SJSA1 (cell line): ENCODE measurements around the gene CGB3. TPM values are rescaled to one million over a fixed set of nuclear protein-coding genes. Genes with fewer than 3 reads are reported as not detected.
"Not testable (repeated sequence)": the region's sequence is repeated elsewhere in the genome, so short reads cannot be mapped to it uniquely, and the experiment has no call there.

Experiments
- DNase-seq, 2 experiments: peaks; one replicate each; pipeline ENCODE4 v3.0.0-alpha.2; 2015 to 2020; ENCODE audit warnings: low spot score in 2 of 2, low read depth in 1 of 2
- H3K27ac ChIP-seq: fragments of 250-450 bp; sonication (Bioruptor Pico); 2 replicates; pipeline ENCODE4 v1.5.1; 2020; ENCODE audit warnings: mild to moderate bottlenecking, moderate library complexity
- H3K27me3 ChIP-seq: fragments of 250-450 bp; sonication (Bioruptor Pico); replicated peaks from 2 replicates; pipeline ENCODE4 v1.5.1; 2020; ENCODE audit warnings: mild to moderate bottlenecking, moderate library complexity
- H3K36me3 ChIP-seq: fragments of 250-450 bp; sonication (Bioruptor Pico); 2 replicates; pipeline ENCODE4 v1.5.1; 2020; ENCODE audit warnings: mild to moderate bottlenecking
- H3K4me1 ChIP-seq: fragments of 250-450 bp; sonication (Bioruptor Pico); replicated peaks from 2 replicates; pipeline ENCODE4 v1.6.1; 2021; ENCODE audit warnings: mild to moderate bottlenecking
- H3K4me3 ChIP-seq: fragments of 250-450 bp; sonication (Bioruptor Pico); 2 replicates; pipeline ENCODE4 v1.5.1; 2020; ENCODE audit warnings: mild to moderate bottlenecking
- H3K9me3 ChIP-seq: fragments of 250-450 bp; sonication (Bioruptor Pico); replicated peaks from 2 replicates; pipeline ENCODE4 v1.5.1; 2020; ENCODE audit warnings: mild to moderate bottlenecking
- total RNA-seq: library from RNA; depleted of rRNA; stranded (reverse); fragments of >200 nt; shearing (Covaris generic); gene quantifications from 2 replicates; pipeline ENCODE4 v1.2.3, GENCODE V29; 2014; rRNA removed

The CGB3 gene
- not detected in 2 replicates for total RNA-seq

DNA sequence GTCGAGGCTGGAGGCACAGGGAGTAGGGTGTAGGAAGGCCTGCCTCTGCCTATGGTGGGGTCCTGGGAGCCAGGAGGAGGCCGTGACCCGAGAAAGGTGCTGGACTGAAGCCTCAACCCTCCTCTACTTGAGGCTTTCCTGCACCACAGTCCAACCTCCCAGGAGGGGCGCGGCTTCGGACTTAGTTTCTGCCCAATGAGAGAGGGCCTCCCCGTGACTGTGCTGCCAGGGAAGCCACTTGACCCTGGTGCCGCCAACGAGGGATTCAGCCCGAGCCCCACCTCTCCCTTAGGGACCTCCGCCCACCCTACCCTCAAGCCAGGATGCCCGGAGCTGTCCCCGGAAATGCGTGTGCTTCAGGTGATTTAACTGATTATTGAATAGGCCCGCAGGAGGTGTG, at the start of gene CGB3:
Gene CGB3, minus strand, starts transcription at position 101 of the 400 bp plus-strand sequence. CDS start 362 bp downstream, outside the sequence.
- H3K9me3 ChIP-seq, H3K27me3 ChIP-seq, H3K4me3 ChIP-seq, DNase-seq, H3K4me1 ChIP-seq, H3K36me3 ChIP-seq, H3K27ac ChIP-seq: not testable (repeated sequence)

DNA sequence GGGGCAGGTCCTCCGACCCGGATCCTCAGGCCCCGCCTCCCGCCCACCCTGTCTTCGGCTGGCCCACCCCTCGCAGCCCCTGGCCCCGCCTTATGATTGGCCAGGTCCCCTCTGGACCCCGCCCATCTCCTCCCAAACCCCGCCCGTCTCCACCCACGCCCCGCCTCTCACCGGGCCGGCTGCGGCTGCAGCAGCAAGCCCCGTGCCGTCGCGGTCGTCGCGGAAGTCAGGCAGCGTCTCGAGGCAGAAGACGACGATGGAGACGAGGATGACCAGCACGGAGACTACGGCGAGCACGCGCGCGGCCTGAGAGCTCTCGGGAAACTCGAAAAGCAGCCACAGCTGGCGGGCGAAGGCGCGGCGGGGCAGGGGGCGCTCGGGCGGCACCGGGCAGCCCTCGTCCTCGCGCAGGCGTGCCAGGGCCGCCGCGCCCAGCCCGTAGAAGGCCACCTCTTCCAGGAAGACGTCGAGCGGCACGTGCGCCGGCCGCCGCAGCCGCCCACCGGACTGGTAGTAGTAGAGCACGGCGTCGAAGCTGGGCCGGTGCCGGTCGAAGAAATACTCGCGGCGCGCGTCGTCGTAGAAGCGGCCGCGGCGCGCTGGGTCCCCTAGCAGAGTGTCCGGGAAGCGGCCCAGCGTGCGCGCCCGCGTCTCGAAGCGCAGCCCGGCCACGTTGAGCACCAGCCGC, 47.9 kb upstream of the CGB3 start:
- Histone ChIP-seq H3K27me3 (peaks cover 25% of the 10 kb centered on the region), H3K4me3 (no peak overlapping the region), H3K36me3 (no peaks in the 10 kb centered on the region), H3K27ac (no peak overlapping the region), H3K9me3 (peaks cover 13% of the 10 kb centered on the region), H3K4me1 (peaks cover 5% of the 10 kb centered on the region)
- no peak for DNase-seq

DNA sequence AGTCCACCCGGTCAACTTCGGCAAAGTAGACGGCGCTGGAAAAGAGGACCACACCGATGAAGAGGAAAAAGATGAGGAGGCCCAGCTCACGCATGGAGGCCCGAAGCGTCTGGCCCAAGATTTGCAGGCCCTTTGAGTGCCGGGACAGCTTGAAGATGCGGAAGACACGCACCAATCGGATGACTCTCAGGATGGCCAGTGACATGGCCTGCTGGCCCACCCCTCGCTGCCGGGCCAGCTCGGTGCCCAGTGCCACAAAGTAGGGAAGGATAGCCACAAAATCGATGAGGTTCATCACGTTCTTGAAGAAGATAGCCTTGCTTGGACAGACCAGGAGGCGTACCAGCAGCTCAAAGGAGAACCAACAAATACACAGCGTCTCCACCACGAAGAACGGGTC, 46.3 kb upstream of the CGB3 start:
- H3K4me3 ChIP-seq: no peak overlapping the region
- H3K27me3 ChIP-seq: peaks cover 30% of the 10 kb centered on the region
- H3K36me3 ChIP-seq: no peaks in the 10 kb centered on the region
- H3K4me1 ChIP-seq: peaks cover 5% of the 10 kb centered on the region
- no peak overlapping the region for H3K27ac ChIP-seq
- no peak for DNase-seq
- H3K9me3 ChIP-seq: peaks cover 13% of the 10 kb centered on the region

DNA sequence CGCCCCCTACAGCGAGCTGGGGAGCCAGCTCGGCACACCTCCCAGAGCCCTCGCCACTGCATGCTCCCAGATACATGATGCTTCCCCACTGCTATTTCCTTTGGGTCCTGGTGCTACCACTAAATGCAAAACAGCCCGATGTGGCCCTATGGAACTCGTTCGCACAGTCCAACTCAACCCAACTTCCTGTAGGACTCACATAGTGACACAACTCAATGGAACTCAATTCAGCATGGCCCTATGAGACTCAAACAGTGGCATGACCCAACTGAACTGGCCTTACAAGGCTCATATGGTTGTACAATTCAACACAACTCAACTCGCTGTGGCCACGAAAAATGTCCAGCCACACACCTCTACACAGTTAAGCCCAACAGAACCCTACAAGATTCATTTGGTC, 44.9 kb upstream of the CGB3 start:
- Histone ChIP-seq H3K4me1 (peaks cover 5% of the 10 kb centered on the region), H3K27me3 (peaks cover 32% of the 10 kb centered on the region), H3K27ac (no peak overlapping the region), H3K9me3 (peaks cover 13% of the 10 kb centered on the region), H3K36me3 (no peaks in the 10 kb centered on the region), H3K4me3 (no peak overlapping the region)
- DNase-seq: no peak

DNA sequence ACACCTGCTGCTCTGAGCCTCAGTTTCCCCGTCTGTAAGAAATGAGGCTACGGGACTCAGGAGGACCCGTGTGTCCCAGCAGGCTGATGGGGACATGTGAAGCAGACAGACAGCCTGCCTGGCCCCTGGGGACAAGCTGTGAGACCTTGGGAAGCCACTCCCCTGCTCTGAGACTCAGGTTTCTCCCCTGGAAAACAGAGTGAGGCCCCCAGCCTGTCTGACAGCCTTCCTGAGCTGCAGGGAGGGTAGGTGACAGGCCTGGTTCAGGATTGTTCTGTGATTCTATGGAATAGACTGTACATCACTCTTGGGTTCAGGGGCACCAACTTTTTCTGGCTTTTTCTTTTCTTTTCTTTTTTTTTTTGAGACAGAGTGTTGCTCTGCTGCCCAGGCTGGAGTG, 43.4 kb upstream of the CGB3 start:
- Histone ChIP-seq H3K27ac (no peak overlapping the region), H3K4me1 (peaks cover 5% of the 10 kb centered on the region), H3K4me3 (no peak overlapping the region), H3K36me3 (no peaks in the 10 kb centered on the region), H3K9me3 (peaks cover 13% of the 10 kb centered on the region), H3K27me3 (peaks cover 21% of the 10 kb centered on the region)
- no peak for DNase-seq

DNA sequence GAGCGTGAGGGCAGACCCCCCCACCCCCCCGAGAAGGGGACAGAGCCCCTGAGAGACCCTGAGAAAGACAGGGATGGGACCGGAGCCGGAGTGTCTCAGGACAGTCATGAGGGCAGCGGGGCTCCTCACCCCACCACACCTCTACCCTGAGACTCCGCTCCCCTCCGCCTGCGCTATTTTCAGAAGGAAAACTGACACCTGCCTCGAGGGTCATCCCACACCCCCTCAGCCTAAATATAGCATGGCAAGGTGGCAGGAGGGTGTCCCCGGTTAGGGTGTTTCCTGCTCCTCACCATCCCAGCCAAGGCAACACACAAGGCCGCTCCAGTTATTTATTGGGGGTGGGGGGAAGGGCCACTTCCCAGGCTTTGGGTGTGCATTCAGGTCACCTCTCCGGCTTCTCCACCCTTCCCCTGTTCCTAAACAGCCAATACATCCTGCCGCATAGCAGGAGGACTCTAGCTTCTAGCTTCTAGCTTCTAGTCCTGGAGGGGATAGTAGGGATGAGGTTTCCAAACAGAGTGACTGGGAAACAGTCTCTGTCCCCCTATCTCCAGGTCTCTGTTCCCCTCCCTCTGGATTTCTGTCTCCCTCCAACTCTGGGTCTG, 41.9 kb upstream of the CGB3 start:
- no peak overlapping the region for H3K27ac ChIP-seq
- no peak for DNase-seq
- no peaks in the 10 kb centered on the region for H3K36me3 ChIP-seq
- no peaks in the 10 kb centered on the region for H3K4me1 ChIP-seq
- no peak overlapping the region for H3K4me3 ChIP-seq
- peaks cover 8% of the 10 kb centered on the region; the same call in 1 of the 2 replicates for H3K9me3 ChIP-seq
- peaks cover 16% of the 10 kb centered on the region for H3K27me3 ChIP-seq

DNA sequence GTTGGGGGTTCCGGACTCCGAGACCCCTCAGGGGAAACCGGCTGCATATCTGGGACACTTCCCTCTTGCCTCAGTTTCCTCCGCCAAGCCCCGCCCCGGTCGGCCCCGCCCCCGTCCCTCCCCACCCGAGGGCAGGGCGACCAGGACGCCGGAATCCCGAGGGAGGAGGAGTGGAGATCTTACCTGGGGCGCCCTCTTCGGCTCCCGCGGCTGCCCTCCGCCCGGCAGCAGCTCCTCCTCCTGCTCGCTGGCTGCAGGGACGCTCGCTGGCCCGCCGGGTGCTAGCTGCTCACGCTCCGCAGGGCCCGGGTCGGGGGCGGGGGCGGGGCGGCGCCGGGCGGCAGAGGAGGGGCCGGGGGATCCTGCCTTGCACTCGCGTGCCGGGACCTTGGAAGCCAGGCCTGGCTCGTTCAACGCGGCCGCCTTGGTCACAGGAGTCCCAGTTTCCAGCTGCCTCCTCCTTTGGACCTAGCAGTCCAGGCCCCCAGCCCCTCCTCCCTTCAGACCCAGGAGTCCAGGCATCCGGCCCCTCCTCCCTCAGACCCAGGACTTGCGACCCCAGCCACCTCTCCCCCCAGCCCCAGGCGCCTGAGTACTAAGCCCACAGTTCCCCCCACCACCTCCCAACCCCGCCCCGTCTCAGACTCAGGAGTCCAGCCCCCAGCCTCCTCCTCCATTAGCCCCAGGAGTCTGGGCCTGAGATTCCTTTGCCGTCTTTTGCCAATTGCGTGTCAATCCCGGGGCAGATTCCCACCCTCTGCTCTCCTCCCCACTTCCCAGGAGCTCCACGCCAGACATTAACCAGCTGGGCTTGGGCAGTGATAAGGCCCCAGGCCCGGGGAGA, 40.9 kb upstream of the CGB3 start, which contains the start of gene NTF4:
Gene NTF4, minus strand, starts transcription at position 51 of the 844 bp plus-strand sequence. CDS start 2,821 bp downstream, outside the sequence.
- Histone ChIP-seq H3K4me3 (no peak within 1 kb of the TSS), H3K4me1 (no peaks in the 10 kb centered on the region), H3K9me3 (peaks cover 8% of the 10 kb centered on the region; the same call in 1 of the 2 replicates), H3K27ac (no peak within 1 kb of the TSS), H3K27me3 (peaks cover 16% of the 10 kb centered on the region), H3K36me3 (no peaks in the 10 kb centered on the region)
- DNase-seq: no peak

DNA sequence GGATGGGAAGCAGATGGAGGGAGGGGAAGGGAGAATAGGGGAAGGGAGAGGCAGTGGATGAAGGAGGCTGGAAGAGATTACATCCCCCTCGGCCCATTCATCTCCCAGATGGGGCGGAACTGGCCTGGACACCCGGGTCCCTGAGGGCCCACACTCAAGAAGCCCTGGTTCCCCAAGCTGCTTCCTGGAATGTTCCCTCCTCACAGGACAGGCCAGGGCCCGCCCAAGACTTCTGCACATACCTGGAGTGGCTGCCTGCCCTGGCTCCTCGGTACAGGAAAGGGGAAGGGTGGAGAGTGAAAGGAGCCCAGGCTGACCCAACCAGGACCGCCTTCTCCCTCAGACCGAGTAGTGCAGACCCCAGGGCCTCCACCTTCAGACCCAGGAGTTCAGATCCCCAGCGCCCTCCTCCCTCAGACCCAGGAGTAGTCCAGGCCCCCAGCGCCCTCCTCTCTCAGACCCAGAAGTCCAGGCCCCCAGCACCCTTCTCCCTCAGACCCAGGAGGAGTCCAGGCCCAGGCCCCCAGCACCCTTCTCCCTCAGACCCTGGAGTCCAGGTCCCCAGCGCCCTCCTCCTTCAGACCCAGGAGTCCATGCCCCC, 40.0 kb upstream of the CGB3 start:
- Histone ChIP-seq H3K27me3 (peaks cover 16% of the 10 kb centered on the region), H3K4me1 (no peaks in the 10 kb centered on the region), H3K27ac (no peak overlapping the region), H3K36me3 (no peaks in the 10 kb centered on the region), H3K4me3 (no peak overlapping the region), H3K9me3 (peaks cover 4% of the 10 kb centered on the region; the same call in 1 of the 2 replicates)
- DNase-seq: no peak

DNA sequence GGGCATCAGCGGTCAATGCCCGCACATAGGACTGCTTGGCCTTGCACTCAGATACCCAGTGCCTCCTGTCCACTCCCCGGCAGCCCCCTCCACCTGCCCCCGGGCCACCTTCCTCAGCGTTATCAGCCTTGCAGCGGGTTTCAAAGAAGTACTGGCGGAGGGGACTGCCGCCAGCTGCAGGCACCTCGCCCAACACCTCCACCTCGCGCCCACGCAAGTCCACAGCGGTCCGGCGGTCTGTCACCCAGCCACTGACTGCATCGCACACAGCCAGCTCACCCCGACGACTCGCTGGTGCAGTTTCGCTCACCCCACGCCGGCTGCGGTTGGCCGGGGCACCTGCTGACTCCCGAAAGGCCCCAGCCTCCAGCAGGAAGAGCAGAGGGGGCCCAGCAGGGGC, 37.3 kb upstream of the CGB3 start:
- Histone ChIP-seq H3K4me3 (no peak overlapping the region), H3K27me3 (peaks cover 11% of the 10 kb centered on the region), H3K36me3 (no peaks in the 10 kb centered on the region), H3K9me3 (no peaks in the 10 kb centered on the region), H3K27ac (no peak overlapping the region), H3K4me1 (peaks cover 15% of the 10 kb centered on the region)
- DNase-seq: no peak

DNA sequence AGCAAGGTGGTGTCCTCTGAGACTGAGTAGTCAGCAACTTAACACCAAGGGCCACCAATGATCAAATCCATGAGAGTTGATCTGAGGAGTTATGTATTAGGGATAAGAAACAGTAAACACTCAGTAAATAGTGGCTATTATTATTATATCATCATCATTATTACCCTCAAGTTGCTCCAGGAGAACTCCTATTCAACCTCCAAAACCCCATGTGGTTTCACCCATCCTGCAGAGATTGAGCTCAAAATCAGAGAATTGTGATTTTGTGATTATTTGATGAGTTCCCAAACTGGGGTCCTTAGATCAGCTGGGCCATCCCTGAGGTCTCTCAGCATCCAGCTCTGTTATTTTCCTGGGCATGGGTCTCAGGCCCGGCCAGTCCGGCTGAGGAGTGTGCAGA, 36.9 kb upstream of the CGB3 start:
- no peaks in the 10 kb centered on the region for H3K9me3 ChIP-seq
- H3K27me3 ChIP-seq: peaks cover 9% of the 10 kb centered on the region
- H3K4me1 ChIP-seq: peaks cover 19% of the 10 kb centered on the region
- no peak overlapping the region for H3K4me3 ChIP-seq
- no peak for DNase-seq
- no peaks in the 10 kb centered on the region for H3K36me3 ChIP-seq
- no peak overlapping the region for H3K27ac ChIP-seq

DNA sequence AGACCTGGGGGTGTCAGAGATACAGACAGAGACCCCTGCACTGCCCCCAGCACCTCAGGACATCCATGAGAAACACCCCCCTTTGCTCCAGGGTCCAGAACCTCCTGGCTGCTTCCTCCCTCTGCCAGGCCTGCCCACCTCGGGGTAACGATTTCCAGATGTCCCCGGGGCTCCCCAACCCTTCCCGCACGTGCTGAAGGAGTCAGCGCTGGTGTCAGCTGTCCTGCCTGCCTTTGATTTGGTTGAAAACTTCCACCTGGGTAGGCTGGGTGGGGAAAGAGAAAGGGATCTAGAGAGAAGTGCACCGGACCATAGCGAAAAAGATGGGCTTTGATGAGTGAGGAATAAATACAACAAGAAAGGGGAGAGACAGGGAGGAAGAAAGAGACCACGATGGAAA, 34.9 kb upstream of the CGB3 start:
- H3K27ac ChIP-seq: no peak overlapping the region
- H3K36me3 ChIP-seq: no peaks in the 10 kb centered on the region
- DNase-seq: no peak
- peaks cover 23% of the 10 kb centered on the region for H3K4me1 ChIP-seq
- H3K4me3 ChIP-seq: no peak overlapping the region
- no peaks in the 10 kb centered on the region for H3K9me3 ChIP-seq
- H3K27me3 ChIP-seq: peaks cover 1% of the 10 kb centered on the region

DNA sequence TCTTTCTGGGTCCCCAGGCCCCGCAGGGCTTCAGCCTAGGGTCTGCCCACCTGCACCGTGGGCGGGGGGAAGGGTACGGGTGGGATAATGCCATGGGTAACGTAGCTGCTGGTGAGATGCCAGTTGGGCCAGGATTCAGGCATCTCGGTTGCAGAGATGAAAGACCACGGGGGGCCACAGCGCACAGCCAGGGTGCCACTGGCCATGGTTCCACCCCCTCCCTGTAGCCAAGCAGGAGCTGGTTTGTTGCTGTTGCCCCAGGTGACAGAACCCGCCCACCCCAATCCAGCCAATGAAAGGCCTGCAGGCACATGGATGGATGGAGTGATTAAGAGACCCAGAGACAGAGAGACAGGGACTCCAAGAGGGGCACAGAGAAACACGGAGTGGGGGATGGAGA, 34.4 kb upstream of the CGB3 start:
- Histone ChIP-seq H3K4me3 (no peak overlapping the region), H3K4me1 (peaks cover 23% of the 10 kb centered on the region), H3K36me3 (no peaks in the 10 kb centered on the region), H3K27me3 (no peaks in the 10 kb centered on the region), H3K27ac (no peak overlapping the region), H3K9me3 (no peaks in the 10 kb centered on the region)
- DNase-seq: no peak

DNA sequence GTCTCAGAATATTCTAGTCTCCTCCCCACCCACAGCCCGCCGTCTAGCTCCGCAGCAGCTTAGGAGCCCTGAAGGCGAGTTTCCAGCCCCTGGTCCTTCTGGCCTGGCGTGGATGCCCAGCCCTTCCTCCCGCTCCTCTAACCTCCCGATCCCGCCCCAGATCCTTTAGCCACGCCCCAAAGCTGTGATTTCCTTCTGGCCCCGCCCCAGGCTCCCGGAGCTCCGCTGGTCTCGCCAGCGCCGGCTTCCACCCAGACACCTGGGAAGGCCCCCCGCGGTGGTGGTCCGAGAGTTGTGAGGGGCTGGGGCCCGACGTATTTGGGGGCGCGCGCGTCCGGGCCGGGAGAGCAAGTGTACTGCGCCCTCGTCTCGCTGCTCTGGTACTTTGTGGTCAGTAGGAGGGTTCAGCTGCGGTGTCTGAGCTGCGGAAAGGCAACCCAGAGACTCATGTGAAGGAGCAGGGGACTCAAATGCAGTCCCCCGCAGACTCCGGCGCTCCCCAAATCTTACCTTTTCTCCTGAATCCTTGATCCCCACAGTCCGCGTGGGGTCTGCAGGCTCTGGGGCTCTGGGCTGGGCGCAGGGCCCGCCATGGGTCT, 33.6 kb upstream of the CGB3 start, which contains the start of gene CGB7:
Gene CGB7, minus strand, starts transcription at position 114 of the 599 bp plus-strand sequence. CDS start 2,374 bp downstream, outside the sequence.
- Histone ChIP-seq H3K9me3 (no peaks in the 10 kb centered on the region), H3K4me3 (peak within 1 kb of the TSS; percentile 50), H3K4me1 (peaks cover 23% of the 10 kb centered on the region), H3K27me3 (no peaks in the 10 kb centered on the region), H3K36me3 (no peaks in the 10 kb centered on the region), H3K27ac (no peak within 1 kb of the TSS)
- peak; percentile 47 to 75 for DNase-seq
